NOMO-1 (cell line): ENCODE results near the gene TMEM163.
"Not testable (repeated sequence)": the region's sequence is repeated elsewhere in the genome, so short reads cannot be mapped to it uniquely, and the experiment has no call there.

Source experiments
- DNase-seq, 2 experiments: peaks; one replicate each; lab custom pipeline; 2025; ENCODE audit not compliant: unreplicated experiment in 2 of 2; lab: John Stamatoyannopoulos, UW

The TMEM163 gene

DNA sequence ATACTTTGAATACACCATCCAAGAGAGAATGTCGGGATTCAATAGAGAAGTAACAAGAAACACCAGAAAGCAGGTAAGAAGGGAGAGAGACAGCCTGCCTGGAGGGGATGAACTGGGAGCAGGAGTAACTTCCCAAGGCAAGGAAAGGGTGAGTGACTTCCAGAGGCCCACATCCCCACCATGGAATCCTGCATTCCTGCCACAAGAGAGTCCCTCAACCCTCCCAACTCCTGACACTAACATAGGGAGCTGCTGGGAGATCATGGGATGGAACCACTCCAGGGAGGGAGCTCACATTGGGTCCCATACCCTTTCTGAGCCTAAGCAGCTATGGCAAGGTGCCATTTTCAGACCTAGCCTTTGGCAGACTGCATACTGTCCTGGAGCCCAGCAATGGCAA, 5.5 kb upstream of the TMEM163 start:
- no peak for DNase-seq

GRCh38 chr2:134723742-134724141, 4.9 kb upstream of the TMEM163 start:
- not testable (repeated sequence) for DNase-seq

DNA sequence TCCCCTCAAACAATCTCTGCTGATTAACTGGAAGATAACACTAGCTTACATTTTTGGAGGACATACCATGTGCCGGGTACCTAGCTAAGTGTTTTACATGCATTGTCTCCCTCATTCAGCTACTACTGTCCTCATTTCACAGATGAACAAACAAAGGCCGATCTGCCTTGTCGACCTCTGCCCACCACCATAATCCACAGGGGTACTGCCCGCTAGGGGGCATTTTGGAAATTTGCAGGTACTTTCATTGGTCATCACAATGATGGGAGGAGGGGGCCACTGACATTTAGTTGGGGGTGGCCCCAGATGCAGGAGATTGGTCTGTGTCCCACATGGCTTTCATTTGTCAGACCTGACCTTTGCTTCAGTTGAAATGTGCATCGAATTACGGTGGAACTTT, 3.9 kb upstream of the TMEM163 start:
- DNase-seq = no peak

- DNase-seq = no peak
These were observed 2.8 kb upstream of the TMEM163 start for GRCh38 chr2:134721596-134721995.

GRCh38 chr2:134718023-134718816, 580 bp downstream of the TMEM163 start:
- peak in 1 of 2 experiments; percentile 22 for DNase-seq

DNA sequence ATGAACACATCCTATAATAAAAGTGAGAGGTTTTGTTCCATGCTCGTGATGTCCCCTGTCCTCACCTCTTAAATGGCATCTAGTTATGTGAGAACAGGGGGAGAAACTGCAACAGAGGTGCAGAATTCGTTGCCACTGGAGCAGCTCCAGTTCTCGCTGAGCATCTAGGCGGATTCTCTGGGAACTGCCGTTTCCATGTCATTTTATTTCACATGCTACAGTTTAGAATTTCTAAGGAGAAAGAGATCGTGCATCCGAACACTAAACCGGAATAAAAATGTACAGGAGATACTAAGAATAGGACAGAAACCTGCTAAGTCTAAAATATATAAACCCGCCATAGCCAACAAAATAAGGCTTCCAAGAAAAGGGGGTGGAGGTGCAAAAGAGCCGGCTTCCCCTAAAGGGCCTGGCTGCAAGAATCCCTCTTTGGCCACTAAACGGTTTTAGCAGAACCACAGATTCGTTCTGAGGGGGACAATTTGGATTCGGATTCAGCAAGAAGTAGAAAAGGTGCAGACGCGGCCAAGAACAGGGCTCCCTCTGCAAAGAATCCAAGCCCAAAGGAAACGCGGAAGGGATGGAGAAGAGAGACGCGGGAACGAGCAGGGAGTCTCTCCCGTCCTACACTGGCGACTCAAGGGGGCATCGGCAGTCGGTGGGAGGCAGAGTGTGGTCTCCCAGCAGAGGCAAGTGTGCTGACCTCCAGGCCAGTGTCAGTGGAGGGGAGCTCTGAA, 1.3 kb downstream of the TMEM163 start:
- no peak for DNase-seq

DNA sequence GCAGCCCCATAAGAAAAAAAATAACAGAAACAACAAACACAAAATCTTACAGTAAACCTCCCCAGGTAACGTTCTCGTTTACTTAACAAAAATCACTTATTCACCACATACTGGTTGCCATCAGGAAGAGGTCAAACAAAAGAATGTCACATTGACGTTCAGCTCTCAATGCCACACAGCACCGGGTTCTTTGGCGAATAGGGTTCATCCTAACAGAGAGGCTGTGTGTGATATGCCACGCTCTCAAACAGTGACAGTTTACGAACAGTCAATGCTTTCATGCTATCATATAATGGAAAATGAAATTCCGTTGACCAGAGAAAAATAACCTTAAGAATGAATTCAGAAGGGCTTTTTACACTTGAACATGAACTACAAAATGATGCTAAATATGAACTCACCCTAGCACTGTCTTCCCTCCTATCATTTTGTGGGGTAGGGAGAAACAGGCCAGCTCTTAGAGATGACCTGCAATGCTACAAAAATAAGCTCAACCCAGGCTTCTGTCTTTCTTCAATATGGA, 2.0 kb downstream of the TMEM163 start:
- DNase-seq = no peak

DNA sequence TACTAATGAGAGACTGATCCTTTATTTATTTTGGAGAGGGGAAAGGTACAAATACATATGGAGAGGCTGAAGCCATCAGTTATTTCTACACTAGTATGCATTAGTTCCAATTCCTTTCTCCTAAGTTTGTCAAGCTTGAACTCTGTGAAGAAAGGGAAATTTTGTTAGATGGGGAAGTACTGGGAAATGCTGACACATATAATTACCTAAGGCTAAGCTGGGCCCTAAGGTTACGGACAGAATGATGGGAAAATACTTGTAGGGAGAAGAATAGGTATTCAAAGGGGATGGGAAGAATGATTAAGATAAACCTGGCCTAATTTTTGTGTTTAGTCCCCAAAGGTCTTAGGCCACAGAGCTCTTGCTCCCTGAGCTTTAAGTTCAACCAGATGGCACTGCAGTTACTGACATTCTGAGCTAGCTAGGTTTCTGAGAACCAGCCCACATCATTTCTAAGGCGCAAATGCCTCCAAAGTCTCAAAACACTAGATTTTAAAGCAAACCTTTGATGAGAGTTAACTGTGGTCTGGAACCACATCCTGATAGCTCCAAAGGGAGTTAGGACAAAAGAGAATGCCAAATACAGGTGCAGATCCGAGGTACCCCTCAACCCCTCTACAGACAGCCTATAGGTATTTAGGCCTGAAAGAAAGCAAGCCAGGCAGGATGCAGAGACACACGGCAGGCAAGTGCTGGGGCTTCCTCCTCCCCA, 2.7 kb downstream of the TMEM163 start:
- DNase-seq = no peak

GRCh38 chr2:134714228-134714627, 4.6 kb downstream of the TMEM163 start:
- DNase-seq = no peak

DNA sequence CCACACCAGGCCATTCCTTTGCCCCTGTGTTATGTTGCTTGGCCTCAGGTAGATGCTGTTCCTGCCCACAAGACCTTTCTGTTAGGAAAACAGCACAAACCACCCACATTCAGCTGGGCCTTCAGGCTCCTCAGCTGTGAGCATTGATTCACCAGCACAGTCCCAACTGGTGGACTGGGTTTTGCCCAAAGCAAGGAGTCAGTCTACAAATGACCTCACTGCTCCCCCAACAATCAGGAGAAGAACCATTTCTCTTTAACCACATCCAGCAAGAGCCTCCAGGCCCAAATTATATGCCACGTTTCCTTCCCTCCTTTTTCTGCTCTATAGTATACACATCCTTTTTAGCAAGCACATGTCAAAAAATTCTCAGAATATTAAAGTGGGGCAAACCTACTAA, 5.2 kb downstream of the TMEM163 start:
- DNase-seq = no peak

GRCh38 chr2:134713176-134713575, 5.6 kb downstream of the TMEM163 start:
- no peak for DNase-seq

GRCh38 chr2:134712736-134713135, 6.1 kb downstream of the TMEM163 start:
- no peak for DNase-seq

- no peak for DNase-seq
These were observed 6.5 kb downstream of the TMEM163 start for GRCh38 chr2:134712299-134712698.

DNA sequence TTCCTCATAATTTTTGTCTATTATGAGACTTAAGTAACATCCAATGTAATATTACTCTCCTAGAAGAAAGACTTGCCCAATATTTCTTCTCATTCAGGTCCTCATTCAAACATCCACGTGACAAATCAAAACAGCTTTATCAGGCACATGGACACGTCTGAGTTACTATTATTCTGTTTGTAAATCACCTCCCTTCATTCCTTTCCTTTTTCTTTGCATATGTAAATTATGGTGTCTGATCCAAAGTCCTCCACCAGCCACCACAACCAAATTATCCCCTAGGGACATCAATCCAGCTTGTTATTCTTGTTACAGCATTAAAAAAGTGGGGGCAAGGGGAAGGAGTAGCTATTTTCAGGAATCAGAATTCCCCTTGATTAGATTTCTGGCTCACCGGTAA, 7.1 kb downstream of the TMEM163 start:
- DNase-seq = no peak

DNA sequence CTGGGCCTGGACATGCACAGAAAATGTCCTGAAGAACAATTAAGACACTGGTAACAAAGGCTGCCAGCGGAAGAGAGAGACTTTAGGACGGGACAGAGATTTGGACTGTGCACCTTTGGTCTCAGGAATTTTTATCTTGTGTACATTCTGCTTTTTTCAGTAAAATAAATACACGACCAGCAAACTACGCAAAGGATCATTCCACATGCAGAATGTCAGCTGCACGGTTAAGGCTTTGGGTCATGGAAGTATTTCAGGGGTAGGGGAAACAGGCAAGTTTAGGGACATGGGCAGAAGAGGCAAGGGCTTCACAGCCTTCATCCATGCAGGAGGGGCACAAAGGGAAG, 11.5 kb downstream of the TMEM163 start:
- DNase-seq = no peak

DNA sequence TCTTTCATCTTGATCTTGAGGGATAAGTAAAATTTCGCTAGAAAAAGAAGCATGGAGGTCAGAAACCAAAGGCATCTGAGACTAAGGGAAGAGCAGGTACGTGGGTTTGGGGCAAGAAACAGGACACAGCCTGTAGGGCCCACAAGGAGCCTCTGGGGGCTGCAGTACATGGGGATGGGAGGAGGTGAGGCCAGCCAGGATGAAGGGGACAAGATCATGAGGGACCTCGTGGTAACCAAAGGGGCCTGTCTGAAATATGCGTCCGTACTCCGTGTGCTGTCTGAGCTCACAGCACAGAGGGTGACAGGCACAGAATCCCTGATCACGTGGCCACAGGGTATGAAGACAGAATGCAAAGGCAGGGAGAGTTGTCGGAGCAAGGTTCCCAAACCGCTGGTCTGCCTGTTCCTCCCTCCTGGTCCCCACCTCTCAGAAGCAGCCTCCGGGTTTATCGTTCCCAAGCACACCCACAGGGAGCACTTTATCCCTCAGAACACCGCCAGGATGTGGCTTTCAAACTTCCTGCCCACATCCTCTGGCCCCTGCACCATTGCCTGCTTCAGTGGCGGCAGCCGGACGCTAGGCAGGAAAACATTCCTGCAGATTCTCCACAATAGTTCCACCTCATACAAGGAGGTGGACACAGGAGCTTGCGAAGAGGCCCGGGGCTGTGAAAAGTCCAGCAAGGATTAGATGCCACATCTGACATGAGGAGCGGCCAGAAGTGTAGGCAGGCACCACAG, 12.0 kb downstream of the TMEM163 start:
- no peak for DNase-seq

- no peak for DNase-seq
These were observed 12.8 kb downstream of the TMEM163 start for GRCh38 chr2:134705861-134706586.

- DNase-seq = no peak
These were observed 14.6 kb downstream of the TMEM163 start for GRCh38 chr2:134704173-134704572.

DNA sequence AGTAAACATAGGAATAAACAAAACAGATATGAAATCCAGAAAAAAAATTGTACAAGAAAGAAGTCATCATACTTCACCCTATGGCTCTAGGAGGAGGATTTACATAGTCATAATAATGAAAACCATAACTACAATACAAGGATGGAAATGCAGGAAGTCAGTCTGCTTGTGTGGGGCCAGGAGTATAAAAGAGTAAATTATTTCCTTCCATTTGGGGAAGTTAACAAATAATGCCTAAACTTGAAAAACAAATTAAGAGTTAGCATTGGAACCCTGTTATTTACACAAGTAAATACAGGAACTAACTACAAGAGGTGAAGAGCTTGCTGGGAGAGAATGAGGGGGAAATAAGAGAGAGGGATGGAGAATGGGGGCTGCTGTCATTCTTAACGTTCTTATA, 15.4 kb downstream of the TMEM163 start:
- DNase-seq = no peak

DNA sequence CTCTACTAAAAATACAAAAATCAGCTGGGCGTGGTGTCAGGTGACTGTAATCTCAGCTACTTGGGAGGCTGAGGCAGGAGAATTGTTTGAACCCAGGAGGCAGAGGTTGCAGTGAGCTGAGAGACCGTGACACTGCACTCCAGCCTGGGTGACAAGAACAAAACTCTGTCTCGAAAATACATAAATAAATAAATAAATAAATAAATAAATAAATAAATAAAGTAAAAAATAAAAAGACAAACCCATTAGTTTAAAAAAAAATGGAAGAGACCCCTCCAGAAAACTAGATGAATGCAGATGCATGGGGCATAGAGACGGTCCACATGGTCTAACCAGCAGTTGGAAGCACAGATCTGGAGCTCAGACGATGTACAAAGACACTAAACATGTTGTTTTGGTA, 18.1 kb downstream of the TMEM163 start:
- no peak for DNase-seq
